ENCODE data around the gene TEDC1.
A peak's percentile ranks its signal among the peaks of the same experiment; 100 is the strongest.

TEDC1 gene

DNA sequence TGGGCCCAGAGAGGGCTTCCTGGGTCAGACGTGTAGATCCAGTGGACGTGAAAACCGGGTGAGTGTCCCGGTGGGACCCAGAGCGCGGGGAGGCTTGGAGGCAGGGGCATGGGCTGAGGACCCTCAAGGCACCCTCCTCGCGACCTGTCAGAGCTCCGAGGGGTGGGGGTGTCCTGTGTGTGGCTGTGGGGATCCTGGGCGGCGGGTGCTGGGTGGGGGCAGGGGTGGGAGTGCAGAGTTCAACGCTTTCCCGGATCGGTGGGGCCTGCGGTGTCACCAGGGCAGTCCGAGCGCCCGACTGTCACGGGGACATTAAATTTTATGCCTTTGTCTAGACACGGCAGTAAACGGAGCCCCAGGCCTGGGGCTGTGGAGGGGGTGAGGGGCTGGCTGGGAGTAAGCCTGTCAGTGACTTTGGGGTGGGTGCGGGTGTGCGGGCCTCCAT, 36.4 kb downstream of the TEDC1 start:
- DNase-seq: no peak

DNA sequence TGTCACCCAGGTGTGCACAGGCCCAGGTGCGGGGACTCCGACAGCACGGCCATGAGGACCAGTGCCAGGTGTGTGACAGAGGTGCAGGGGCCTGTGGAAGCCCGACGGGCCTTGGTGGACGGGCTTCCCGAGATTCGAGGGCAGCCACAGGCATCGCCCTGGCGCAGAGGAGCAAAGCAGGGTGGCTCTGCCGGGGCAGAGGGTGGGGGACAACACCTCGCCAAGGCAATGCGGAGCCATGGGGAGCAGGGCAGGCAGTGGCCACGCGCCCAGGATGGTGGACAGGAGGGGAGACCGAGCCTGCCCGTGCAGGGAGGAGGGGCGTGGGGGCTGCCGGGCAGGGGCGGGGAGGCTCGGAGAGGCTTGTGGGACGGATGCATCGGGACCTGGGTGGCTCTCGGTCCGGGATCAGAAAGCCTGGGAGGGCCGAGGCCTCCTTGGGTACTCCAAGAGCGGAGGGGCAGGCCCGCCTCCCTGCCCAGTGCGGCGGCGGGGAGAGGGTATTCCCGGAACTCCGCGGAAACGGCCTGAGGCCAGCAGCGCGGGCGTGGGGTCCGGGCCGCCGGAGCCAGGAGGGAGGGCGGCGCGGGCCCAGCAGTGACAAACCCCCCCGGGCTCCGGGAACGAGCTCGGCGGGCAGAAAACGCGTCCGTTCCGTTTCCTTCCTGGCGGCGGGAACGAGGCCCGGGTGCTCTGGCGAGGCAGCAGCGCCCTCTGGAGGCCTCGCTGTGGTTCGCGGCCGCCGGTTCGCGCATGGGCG, 37.0 kb downstream of the TEDC1 start:
- DNase-seq: peak; percentile 84

DNA sequence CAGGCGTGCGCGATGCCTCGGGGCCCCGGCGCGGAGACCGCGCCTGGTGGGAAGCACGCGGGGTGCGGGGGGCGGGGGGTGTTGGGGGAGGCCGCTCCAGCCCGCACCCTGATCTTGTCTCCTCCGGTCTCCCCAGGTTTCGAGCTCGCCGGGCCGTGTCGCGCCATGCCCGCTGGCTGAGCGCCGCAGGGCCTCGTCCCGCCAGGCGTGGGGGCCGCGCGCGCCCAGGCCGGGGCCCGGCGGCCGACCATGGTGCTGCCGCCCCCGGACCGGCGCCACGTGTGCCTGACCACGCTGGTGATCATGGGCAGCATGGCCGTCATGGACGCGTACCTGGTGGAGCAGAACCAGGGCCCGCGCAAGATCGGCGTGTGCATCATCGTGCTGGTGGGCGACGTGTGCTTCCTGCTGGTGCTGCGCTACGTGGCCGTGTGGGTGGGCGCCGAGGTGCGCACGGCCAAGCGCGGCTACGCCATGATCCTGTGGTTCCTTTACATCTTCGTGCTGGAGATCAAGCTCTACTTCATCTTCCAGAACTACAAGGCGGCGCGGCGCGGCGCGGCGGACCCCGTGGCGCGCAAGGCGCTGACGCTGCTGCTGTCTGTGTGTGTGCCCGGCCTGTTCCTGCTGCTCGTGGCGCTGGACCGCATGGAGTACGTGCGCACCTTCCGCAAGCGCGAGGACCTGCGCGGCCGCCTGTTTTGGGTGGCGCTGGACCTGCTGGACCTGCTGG, 37.7 kb downstream of the TEDC1 start:
- no peak for DNase-seq

DNA sequence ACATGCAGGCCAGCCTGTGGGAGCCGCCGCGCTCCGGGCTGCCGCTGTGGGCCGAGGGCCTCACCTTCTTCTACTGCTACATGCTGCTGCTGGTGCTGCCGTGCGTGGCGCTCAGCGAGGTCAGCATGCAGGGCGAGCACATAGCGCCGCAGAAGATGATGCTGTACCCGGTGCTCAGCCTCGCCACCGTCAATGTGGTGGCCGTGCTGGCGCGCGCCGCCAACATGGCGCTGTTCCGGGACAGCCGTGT, 38.2 kb downstream of the TEDC1 start:
- DNase-seq: no peak

DNA sequence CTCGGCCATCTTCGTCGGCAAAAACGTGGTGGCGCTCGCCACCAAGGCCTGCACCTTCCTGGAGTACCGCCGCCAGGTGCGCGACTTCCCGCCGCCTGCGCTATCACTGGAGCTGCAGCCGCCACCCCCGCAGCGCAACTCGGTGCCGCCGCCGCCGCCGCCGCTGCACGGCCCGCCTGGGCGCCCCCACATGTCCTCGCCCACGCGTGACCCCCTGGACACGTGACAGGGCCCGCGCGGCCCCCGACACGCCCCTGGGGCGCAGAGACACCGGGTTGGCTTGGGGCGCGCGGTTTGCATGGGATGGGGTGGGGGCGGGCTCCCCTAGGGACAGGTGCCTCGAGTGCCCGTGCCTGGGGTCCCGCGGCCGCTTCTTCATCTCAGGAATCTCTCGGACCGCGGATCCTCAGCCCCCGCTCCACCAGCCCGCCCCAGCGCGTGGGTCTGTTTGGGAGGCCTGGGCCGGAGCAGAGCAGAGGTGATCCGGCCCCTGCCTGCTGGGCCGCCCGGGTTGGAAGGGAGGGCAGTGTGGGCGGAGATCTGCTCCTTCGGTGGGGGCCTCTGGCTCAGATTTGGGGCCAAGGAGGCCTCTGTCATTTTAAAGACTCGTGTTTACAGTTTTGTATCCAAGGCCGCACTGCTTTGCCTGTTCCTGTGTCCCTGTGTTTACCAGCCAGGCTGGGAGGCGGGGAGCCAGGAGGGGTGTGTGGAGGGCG, 38.7 kb downstream of the TEDC1 start:
- DNase-seq: peak; percentile 44

DNA sequence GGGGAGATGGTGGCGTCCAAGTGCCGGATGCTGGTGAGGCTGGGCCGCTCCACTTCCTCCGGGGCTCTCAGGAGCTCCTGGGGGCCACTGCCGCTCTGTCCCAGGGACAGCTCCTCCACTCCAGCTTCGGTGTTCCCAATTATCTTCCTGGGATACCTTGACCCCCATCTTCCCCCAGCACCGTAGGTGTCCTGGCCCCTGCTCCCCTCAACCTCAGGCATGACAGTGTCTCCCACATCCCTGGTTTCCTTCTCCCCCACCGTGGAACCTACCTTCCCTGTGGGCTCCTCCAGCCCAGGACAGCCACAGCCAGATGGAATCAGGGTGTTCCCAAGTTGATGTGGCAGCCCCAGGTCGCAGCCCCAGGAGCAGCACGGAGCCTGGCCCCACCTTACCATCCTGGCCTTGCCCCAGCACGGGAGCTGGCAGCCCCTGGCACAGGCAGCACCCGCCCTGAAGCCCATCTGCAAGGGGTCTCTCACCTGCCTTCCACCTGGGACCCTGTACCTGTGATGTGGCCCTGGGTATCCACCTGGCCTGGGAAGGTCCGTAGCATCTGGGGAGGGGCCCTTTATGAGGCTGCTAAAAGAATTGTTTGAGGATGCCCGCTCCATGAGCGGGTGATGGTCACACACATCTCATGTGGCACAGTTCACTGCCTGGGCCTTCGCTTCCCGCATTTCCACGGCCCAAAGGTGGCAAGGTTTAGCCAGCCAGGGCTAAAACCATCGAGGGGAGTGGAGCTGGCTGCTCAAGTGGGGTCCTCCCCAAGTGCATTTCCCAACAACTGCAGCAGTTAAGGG, 39.4 kb downstream of the TEDC1 start:
- DNase-seq: no peak

DNA sequence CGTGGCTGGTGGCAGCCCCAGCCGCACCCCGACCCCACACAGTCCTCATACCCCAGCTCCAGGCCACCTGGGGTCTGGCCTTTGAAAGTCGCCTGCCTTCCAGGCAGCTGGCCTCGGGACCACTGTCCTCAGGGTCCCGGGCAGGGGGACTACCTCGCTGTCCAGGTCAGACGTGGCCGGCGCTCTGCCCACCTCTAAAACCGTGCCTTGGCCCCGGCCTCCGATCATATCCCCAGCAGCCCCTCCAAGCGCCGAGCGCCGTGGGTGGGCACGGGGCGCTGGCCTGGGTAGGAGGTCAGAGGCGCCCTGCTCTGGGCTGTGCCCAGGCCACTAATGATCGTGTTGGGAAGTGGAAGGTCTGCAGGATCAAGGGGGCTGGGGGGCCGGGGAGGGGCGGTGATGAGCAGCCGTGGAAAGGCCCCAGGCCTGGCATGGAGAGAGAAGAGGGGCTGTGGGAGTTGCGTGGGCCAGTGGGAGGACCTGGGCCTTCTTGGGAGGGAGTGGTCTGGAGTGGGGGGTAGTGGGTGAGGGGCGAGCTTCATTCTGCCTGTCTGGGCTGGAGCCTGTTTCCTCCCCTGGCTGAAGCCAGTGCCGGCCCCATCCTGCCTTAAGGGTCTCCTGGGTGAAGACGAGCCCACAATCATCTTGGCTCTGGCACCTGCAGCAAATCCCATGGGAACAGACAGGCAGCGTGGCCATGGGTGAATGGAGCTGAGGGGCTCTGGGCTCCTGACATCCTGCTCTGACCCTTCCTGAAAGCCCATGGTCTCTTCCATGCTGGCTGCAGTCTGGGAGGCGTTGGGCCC, 40.2 kb downstream of the TEDC1 start:
- DNase-seq: no peak

DNA sequence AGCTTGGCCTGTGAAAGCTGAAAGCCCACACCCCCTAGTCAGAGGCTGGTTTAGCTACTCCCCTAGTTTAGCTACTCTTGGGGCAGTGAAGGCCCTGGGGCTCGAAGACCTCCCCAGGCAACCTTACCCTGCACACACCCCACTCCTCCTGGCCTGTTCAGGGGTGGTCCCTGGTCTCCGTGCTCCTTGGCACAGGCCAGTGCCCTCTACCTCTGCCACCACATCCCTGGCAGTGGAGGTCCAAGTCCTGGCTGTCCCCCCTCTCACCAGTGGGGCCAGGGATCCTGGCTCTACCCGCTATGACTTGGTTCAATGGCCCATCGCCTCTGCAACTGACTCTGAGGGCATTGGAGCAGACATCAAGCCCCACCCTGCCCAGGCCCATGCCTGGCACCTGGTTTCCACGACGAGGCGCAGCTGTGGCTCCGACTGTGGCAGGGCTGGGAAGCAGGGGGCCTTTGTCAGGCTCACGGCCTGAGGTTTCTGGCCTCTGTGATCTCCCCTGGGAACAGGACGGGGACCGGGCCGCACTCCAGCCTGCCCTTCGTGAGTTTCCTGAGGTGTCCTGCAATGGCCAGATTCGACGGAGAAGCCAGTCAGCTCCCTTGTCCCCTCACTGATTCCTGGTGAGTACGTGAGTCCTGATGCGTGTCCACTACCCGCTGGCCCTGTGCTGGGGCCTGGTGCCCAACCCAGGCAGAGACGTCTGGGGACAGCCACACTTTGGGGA, 41.0 kb downstream of the TEDC1 start:
- DNase-seq: no peak

DNA sequence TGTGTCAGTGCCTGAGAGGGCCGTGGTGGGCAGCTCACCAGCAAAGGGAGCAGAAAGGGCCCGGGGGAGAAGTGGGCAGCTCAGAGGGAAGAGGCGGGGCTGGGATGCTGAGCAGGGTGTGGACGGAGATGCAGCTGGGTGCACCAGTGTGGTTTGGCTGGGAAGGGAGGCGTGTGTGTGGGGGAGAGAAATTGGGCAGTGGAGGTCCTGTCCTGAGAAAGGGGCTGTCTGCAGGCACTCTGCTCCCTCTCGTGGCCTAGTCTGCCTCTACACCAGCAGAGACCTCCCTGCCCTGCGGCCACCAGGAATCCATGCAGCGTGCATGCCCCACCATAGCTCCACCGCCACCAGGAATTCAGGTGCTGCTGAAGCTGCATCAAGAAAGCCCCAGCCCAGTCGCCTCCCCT, 41.7 kb downstream of the TEDC1 start:
- no peak for DNase-seq

DNA sequence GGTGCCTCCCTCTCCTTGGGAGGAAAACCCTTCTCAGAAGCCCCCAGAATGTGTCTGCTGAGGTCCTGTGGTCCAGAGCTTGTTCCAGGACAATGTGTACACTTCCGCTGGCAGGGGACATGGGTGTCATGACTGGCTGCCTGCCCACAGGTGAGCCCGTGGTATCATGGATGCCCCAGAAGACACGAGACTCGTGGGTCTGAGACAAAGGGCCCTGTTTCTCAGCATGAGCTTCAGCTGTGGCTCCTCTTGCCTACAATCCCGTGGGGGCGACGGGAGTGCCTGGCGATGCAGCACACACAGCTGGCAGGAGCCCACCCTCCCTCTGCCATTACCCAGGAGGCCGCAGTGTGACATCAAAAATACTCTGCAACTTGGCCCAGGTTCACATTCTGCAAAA, 42.3 kb downstream of the TEDC1 start:
- DNase-seq: no peak

DNA sequence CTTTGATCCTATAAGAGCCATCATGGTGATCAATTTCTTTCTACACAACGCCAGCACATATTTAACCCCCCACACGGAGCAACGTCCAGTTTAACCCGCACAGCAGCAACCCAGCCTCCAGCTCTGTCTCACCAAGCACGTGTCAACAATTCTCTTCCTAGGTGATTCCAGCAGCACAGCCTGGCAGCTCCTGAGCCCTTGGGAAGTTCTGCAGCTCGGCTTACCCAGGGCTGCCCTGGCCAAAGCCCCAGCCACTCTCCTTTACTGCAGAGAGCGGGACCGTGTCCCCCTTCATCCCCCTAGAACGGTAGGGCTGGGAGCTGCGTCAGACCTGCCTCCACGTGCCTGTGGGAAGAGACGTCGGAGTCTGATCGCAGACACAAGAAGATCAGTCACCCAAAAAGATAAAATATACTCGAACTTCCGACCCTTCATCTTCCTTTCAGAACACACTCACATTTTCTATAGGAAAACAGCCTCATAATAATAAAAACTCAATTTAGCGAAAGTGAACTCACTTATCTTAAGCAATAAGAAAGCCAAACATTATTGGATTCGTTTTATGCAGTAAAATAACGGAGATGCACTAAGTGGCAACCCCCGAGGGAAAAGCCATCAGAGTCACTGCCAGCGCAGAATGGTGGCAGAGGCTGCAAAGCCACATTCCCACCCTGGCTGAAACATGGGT, 42.9 kb downstream of the TEDC1 start:
- no peak for DNase-seq

DNA sequence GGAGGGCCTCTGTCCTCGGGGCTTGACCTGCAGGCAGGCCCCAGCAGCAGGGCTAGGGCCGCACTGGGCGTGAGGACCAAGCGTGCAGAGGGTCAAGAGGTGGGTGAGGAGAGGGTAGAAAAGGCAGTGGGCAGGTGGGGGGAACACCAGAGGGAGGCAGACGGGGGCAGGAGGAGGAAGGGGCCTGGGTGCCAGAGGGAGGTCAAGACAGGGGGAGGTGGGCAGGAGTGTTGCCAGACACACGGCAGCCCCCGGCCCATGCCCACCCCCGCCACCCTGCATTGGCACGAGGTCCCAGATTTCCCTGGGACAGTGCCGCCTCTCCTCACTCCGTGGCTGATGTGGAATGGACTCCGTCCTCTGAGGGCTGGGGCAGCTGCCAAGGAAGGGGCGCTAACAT, 43.5 kb downstream of the TEDC1 start:
- DNase-seq: no peak

DNA sequence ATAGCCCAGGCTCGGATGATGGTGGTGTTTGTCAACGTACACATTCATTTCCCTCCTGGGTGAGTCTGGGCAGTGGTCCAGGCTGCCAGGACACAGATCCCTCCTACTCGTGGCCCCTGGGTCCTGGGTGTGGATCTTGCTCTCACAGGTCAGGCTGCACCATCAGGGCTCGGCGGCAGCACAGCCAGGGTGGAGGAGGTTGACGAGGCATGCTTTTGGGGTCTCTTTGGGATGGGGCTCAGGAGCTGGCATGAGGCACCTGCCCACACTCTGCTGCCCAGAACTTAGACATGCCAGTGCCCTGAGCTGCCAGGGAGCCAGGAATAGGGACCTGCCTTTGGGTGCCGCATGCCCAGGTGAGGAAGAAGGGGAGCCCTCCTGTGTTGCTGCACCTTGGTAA, 45.0 kb downstream of the TEDC1 start:
- DNase-seq: no peak

DNA sequence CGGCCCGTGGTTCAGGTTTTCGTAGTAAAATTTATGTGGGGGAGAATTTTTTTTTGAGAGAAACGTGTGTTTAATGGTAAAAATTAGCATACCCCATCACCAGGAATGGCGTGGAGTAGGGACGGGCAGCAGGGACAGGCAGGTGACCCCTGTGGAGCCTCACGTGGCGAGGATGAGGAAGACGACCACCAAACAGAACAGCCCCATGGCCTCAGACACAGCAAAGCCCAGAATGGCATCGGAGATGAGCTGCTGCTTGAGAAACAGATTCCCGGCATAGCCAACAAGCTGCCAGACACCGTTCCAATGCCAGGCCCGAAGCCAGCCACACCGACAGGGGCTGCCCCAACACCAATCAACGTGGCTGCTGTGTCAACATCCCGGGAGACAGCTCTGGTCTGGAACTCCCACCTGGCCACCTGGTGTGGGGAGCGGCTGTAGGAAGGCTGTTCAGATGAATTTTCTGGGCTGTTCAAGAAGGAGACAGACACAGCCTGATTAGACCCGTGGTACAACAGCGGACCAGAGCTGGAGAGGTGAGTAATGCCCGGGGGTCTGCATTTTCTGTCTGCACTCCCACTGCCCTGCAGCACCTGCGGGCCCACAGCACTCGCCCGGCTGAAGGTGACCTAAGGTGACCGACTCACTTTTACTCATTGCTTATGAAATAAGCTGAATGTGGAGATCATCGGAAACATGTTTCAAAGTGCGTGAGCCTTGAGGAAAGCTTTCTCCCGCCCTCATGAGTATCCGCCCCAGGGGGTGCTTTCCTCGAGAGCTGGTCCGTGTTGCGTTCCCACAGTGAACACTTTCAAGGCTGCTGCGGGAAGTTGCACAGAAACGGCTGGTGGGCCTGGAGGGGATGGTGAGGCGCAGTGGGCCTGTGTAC, 45.9 kb downstream of the TEDC1 start:
- no peak for DNase-seq

DNA sequence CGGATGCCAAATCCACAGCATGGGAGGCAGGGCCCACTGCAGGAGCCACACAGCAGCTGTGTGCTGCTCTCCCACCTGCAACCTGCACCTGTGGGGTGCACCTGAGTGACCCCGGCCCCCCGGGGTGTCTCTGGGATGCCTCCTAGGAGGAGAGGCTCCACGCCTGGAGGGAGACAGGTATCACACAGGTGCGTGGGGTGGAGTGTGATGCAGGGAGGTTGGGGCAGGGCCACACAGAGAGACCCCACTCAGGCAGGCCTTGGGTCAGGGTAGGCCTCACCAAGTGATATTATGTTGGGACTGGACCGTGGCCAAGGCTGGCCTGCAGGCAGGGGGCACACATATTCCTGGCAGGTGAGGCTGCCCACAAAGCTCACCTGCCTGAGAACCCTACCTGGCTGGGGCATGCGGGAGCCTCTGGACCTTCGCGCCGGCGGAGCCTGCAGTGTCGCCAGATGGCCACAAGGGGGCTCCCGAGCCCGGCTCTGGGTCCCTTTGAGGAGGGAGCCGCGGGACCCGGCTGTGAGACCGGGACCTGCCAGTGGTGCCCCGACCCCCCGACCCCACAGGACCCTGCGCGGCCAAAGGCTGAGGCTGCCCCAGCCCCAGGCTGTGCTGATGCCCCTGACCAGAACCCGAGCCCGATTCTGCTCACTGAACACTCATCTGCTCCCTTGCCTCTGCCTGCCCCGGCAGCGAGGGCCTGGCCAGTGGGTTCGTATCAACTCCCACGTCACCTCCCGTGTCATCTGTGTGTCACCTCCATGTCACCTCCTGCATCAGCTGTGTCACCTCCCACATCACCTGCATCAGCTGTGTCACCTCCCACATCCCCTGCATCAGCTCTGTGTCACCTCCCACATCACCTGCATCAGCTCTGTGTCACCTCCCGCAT, 46.8 kb downstream of the TEDC1 start:
- DNase-seq: peak; percentile 74

DNA sequence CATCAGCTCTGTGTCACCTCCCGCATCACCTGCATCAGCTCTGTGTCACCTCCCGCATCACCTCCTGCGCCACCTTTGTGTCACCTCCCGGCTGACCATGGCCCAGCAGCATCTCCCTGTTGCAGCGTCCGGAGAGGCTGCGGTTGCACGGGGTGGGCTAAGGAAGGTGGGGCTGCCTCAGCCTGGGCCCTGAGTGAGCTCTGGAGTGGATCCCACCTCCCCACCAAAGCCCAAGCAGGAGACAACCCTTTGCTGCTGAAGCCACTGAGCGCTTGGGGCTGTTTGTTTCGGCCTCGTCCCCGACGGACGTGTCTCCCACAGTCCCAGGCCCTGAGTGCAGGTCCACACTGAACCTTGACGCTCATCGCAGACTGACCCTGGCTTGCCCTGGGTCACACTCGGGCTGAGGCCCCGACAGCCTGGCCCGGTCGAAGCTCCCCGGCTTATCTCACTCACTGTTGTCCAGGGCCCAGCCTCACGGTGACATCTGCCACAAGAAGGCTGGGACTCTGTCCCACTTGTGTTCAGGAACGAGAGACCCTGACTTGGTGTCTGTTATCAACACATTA, 47.5 kb downstream of the TEDC1 start:
- DNase-seq: no peak

DNA sequence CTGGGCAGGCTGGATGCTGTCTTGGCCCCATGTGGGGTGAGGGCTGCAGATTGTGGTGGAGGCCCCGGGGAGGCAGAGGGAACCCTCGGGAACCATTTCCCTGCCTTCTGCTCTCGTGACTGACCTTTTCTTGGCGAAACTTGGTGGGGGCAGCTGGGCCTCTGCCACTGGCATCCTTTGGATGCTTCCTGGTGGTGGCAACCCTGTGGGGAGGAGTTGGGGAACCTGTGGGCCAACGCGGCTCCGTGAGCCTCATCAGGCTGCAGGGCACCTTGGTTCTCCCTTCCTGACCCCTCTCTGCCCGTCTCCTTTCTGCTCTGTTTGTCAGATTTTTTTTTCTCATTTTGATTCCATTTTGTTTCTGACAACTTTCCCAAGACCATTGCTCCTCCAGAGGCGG, 49.8 kb downstream of the TEDC1 start:
- no peak for DNase-seq

DNA sequence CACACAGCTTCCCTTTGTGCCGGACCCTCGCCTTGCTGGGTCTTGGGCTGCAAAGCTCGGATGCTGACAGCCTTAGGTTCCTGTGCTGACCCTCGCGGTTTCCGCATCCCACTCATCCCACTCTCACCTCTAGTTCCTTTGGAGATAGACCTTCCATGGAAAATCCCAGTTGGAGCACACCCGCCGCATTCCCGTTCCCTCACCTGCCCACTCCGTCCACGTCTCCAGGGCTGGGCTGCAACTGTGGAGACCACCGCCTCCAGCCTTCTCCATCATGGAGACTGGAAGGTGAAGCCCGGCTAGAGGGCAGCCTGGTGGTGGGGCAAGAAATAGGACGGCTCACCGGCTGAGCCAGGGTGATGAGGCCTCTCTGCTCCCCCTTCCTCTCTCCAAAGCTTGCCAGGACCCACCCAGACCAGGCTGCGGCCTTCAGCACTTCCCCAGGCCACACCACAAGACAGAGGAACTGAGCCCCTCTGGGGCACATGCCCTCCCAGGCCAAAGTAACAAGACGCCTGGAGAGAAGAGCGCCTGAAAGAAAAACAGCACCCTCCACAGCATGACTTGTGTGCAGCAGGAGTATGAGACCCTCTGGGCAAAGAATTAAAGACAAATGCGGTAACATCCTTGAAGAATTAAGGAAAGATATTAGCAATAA, 50.3 kb downstream of the TEDC1 start:
- no peak for DNase-seq
